IMR-90 (cell line): ENCODE measurements around the gene CFAP45. TPM values are rescaled to one million over a fixed set of nuclear protein-coding genes. Genes with fewer than 3 reads are reported as not detected.

ENCODE experiments used
- ATAC-seq: fragments of 200-7000 bp; cut with Tn5 transposase; 2 replicates; pipeline ENCODE4 v1.9.1; 2020; ENCODE audit warnings: low read depth, mild to moderate bottlenecking, moderate library complexity
- BruUV-seq: library from RNA; stranded (reverse); fragments of 400-500 nt; replicated peaks from 2 replicates; lab custom pipeline; 2021; lab: Mats Ljungman, UMichigan
- CTCF ChIA-PET: fragments of 300-600 bp; formaldehyde crosslinking; extraction: SDS; loops from one replicate; lab custom pipeline; 2021; ENCODE audit warnings: antibody characterized with exemption; lab: Yijun Ruan, JAX
- POLR2A ChIA-PET: fragments of 300-600 bp; sonication (Branson Sonifier 250); formaldehyde crosslinking; loops from one replicate; lab custom pipeline; 2022; ENCODE audit warnings: antibody characterized with exemption; ENCODE audit not compliant: unreplicated experiment; lab: Charles Lee
- DNase-seq: peaks from one replicate; pipeline ENCODE4 v3.0.0; 2013
- H2AFZ ChIP-seq: replicated peaks from 2 replicates; pipeline ENCODE3; 2013; ENCODE audit warnings: low read length, mild to moderate bottlenecking; ENCODE audit not compliant: poor library complexity
- H2AK5ac ChIP-seq: 2 replicates; pipeline ENCODE4 v1.6.1; 2013; ENCODE audit warnings: low read depth, low read length, inconsistent platforms
- H2AK9ac ChIP-seq: replicated peaks from 2 replicates; pipeline ENCODE3; 2013; ENCODE audit warnings: mild to moderate bottlenecking, low read depth, low read length, moderate library complexity; ENCODE audit not compliant: poor library complexity
- H2BK120ac ChIP-seq: 2 replicates; pipeline ENCODE4 v1.6.1; 2013; ENCODE audit warnings: low read depth, low read length, inconsistent platforms
- H2BK15ac ChIP-seq: 3 replicates; pipeline ENCODE4 v1.6.1; 2013; ENCODE audit warnings: low read depth, low read length, inconsistent platforms
- H2BK20ac ChIP-seq: 2 replicates; pipeline ENCODE4 v1.6.1; 2013; ENCODE audit warnings: low read depth, mild to moderate bottlenecking, inconsistent platforms, low read length, moderate library complexity
- H2BK5ac ChIP-seq: 2 replicates; pipeline ENCODE4 v1.6.1; 2013; ENCODE audit warnings: mild to moderate bottlenecking, low read depth, low read length, inconsistent platforms; ENCODE audit not compliant: poor library complexity, severe bottlenecking
- H3K14ac ChIP-seq: replicated peaks from 2 replicates; pipeline ENCODE4 v1.6.1; 2013; ENCODE audit warnings: low read depth, low read length, inconsistent platforms
- H3K18ac ChIP-seq: 2 replicates; pipeline ENCODE4 v1.6.1; 2013; ENCODE audit warnings: low read depth, low read length, control low read depth
- H3K23ac ChIP-seq: 2 replicates; pipeline ENCODE4 v1.6.1; 2013; ENCODE audit warnings: low read depth, low read length, inconsistent platforms
- H3K27ac ChIP-seq: 2 replicates; pipeline ENCODE4 v1.5.1; 2013; ENCODE audit warnings: mild to moderate bottlenecking, control low read depth, low read length; ENCODE audit not compliant: insufficient read depth
- H3K27me3 ChIP-seq: 2 replicates; pipeline ENCODE4 v1.6.1; 2013; ENCODE audit warnings: low read length; ENCODE audit not compliant: control insufficient read depth, insufficient read depth
- H3K36me3 ChIP-seq: 2 replicates; pipeline ENCODE4 v1.6.1; 2013; ENCODE audit warnings: low read length, mixed read lengths; ENCODE audit not compliant: control insufficient read depth, insufficient read depth
- H3K4ac ChIP-seq: 2 replicates; pipeline ENCODE4 v1.6.1; 2013; ENCODE audit warnings: low read depth, low read length, inconsistent platforms
- H3K4me1 ChIP-seq: 2 replicates; pipeline ENCODE4 v1.6.1; 2013; ENCODE audit warnings: low read length, mixed read lengths; ENCODE audit not compliant: control insufficient read depth, insufficient read depth
- H3K4me2 ChIP-seq: 2 replicates; pipeline ENCODE4 v1.6.1; 2013; ENCODE audit warnings: low read depth, mild to moderate bottlenecking, control low read depth, low read length, moderate library complexity
- H3K4me3 ChIP-seq: 2 replicates; pipeline ENCODE4 v1.5.1; 2013; ENCODE audit warnings: low read depth, mild to moderate bottlenecking, control low read depth, low read length, moderate library complexity; ENCODE audit not compliant: insufficient read depth
- H3K56ac ChIP-seq: 2 replicates; pipeline ENCODE4 v1.6.1; 2013; ENCODE audit warnings: low read length, inconsistent platforms; ENCODE audit not compliant: insufficient read depth; ENCODE audit errors: extremely low read depth
- H3K79me1 ChIP-seq, 2 experiments: 2 replicates each; pipeline ENCODE4 v1.6.1; 2013; ENCODE audit warnings: low read length in 2 of 2, inconsistent platforms in 1 of 2, low read depth in 1 of 2
- H3K9ac ChIP-seq: 2 replicates; pipeline ENCODE4 v1.6.1; 2013; ENCODE audit warnings: low read depth, low read length, control low read depth
- H3K9me1 ChIP-seq: 2 replicates; pipeline ENCODE4 v1.6.1; 2013; ENCODE audit warnings: low read length, inconsistent platforms; ENCODE audit not compliant: insufficient read depth
- H3K9me3 ChIP-seq: 2 replicates; pipeline ENCODE4 v1.6.1; 2013; ENCODE audit warnings: low read length; ENCODE audit not compliant: control insufficient read depth, insufficient read depth
- H4K20me1 ChIP-seq: 2 replicates; pipeline ENCODE4 v1.6.1; 2013; ENCODE audit warnings: low read length, inconsistent platforms; ENCODE audit not compliant: insufficient read depth
- H4K5ac ChIP-seq: 2 replicates; pipeline ENCODE4 v1.6.1; 2013; ENCODE audit warnings: mild to moderate bottlenecking, low read depth, low read length, control low read depth
- H4K8ac ChIP-seq, 2 experiments: 2 replicates each; pipeline ENCODE4 v1.6.1; 2013; ENCODE audit warnings: low read depth in 2 of 2, low read length in 2 of 2, control low read depth in 1 of 2, inconsistent platforms in 1 of 2
- H4K91ac ChIP-seq: 2 replicates; pipeline ENCODE4 v1.6.1; 2013; ENCODE audit warnings: low read depth, low read length, inconsistent platforms; ENCODE audit not compliant: insufficient read depth
- POLR2A ChIP-seq: IDR thresholded peaks from 2 replicates; pipeline ENCODE4 v1.6.1; 2012; ENCODE audit warnings: mild to moderate bottlenecking, low read depth, low read length
- WGBS, 2 experiments: methylation state at CpG; one replicate each; pipeline versions ENCODE4 v1.1.5 to v1.1.7; 2013; ENCODE audit warnings: missing lambda C conversion rate in 2 of 2; ENCODE audit not compliant: insufficient read length in 1 of 2; ENCODE audit errors: extremely low coverage in 2 of 2; 5-methylcytosine and 5-hydroxymethylcytosine counted together
- dilution Hi-C: fragments of 300-500 bp; cut with HindIII; formaldehyde crosslinking; loops from one replicate; pipeline ENCODE4 v1.14.3; 2018; ENCODE audit warnings: low sequenced_read_pairs; ENCODE audit not compliant: unreplicated experiment
- in situ Hi-C: fragments of 300-500 bp; cut with MboI; formaldehyde crosslinking; loops from 3 replicates; pipeline ENCODE4 v1.14.3; 2019; ENCODE audit warnings: low sequenced_read_pairs, inconsistent platforms, mixed read lengths
- intact Hi-C: fragments of 100-400 bp; cut with micrococcal nuclease; formaldehyde crosslinking; loops from 2 replicates; pipeline ENCODE4 v1.10.0; 2022
- polyA plus RNA-seq, 3 experiments: library from polyadenylated mRNA; depleted of rRNA; stranded (reverse); fragments of >200 nt; gene quantifications; 2 replicates each; pipeline ENCODE4 v1.2.3, GENCODE V29; 2012; ENCODE audit warnings: low replicate concordance in 1 of 3
- total RNA-seq: library from RNA; depleted of rRNA; stranded (reverse); fragments of >200 nt; gene quantifications from 2 replicates; pipeline ENCODE4 v1.2.3, GENCODE V29; 2012
- TF ChIP-seq, protein P1 (sequence below): fragments of 150-350 bp; IDR thresholded peaks from 2 replicates; pipeline ENCODE4 v1.6.1; 2017; ENCODE audit warnings: mild to moderate bottlenecking, antibody characterized with exemption, low read length, low read depth

CFAP45 gene
- total and polyA plus RNA-seq, 2 of the 4 experiments (the other 2 are of a cell fraction) = 0.51 to 0.72 TPM

DNA sequence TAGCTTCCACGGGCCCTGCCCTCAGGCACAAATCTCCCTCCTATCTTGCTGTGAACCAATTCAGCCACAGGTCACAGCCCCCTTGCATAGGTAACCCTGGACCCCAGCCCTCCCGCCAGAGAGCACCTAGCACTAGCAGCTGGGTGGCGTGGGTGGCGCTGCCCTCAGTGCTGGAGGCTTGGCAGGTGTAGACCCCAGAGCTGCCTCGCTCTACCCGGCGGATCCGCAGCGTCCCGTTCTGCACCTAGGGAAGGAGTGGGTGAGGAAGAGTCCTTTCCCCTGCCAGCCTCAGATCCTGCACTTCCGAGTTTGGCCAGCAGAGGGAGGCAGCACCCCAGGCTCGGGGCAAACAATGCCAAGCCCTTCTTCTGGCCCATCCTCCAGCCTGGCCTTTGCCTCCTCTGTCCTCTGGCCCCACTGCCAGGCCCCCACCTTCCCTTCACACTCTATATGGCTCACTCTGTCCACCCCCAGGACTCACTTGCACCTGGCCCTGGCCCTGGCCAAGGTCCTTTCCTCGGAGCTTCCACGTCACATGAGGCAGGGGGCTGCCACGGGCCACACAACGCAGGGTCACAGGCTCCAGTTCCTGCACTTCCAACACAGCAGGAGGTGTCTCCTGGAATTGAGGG, 36.4 kb upstream of the CFAP45 start (continued):
- TF ChIP-seq, protein P1, sequence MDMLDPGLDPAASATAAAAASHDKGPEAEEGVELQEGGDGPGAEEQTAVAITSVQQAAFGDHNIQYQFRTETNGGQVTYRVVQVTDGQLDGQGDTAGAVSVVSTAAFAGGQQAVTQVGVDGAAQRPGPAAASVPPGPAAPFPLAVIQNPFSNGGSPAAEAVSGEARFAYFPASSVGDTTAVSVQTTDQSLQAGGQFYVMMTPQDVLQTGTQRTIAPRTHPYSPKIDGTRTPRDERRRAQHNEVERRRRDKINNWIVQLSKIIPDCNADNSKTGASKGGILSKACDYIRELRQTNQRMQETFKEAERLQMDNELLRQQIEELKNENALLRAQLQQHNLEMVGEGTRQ = no peak

DNA sequence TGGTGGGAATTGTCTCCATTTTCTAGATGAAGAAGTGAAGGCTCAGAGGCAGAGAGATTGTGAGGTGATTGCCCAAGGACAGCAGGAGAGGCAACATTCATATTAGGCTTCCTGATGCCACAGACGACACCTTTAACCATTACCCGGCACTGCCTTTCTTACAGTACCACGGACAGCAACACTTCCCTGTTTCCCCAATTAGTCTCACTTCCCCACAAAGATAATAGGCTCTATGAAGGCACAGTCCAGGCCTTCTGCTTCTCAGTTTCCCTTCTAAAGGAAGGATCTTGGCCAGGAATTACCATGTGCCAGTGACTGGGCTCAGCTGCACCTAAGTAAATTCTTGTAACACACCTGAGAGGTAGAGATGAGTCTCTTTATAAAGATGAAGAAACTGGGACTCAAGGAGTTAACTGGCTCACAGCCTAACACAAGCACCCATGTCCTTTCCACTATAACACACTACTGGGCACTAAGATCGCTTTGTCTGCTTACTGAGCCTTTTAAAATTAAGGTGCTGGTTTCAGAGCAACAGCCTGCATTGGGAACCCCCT, 35.8 kb upstream of the CFAP45 start:
- Histone ChIP-seq H2BK5ac (no peak overlapping the region), H3K4ac (no peak overlapping the region), H4K91ac (no peak overlapping the region), H2BK20ac (no peak overlapping the region), H3K4me3 (no peak overlapping the region), H3K56ac (no peak overlapping the region), H3K4me2 (no peak overlapping the region), H3K14ac (no peak overlapping the region), H2AFZ (no peak overlapping the region), H3K27me3 (peaks cover 32% of the 10 kb centered on the region), H3K9me3 (no peaks in the 10 kb centered on the region), H2BK120ac (no peak overlapping the region), H2AK5ac (no peak overlapping the region; the same call in 1 of the 2 replicates), H3K79me1 (no peaks in the 10 kb centered on the region), H3K36me3 (no peaks in the 10 kb centered on the region), H3K4me1 (no peaks in the 10 kb centered on the region), H2BK15ac (no peak overlapping the region), H3K9ac (no peak overlapping the region), H3K9me1 (no peaks in the 10 kb centered on the region), H3K27ac (no peak overlapping the region), H2AK9ac (no peak overlapping the region), H4K8ac (no peak overlapping the region), H3K18ac (no peak overlapping the region), H4K20me1 (no peaks in the 10 kb centered on the region), H4K5ac (no peak overlapping the region), H3K23ac (no peak overlapping the region)
- ATAC-seq = no peak
- ChIA-PET CTCF (interaction anchor here (6.4 kb wide), 1 partner anchor 71 kb away, joined by 48 read pairs; no protein-coding TSS in a partner anchor), POLR2A (no interaction called here)
- in situ Hi-C loops (loop anchor here (5.0 to 10.0 kb wide), 2 partner anchors 72 to 439 kb away; no protein-coding TSS in a partner anchor), dilution Hi-C loops (no loop called here), intact Hi-C loops (loop anchor here (1.0 kb wide), 1 partner anchor 71 kb away; no protein-coding TSS in a partner anchor)
- no peak for DNase-seq
- no TSS peak for BruUV-seq
- no CpG with 5 or more reads among the region's 4 CpGs for WGBS, 2 experiments
- TF ChIP-seq POLR2A = no peak
